Measurements from ENCODE around the gene RTL9. TPM values are rescaled to one million over a fixed set of nuclear protein-coding genes. Genes with fewer than 3 reads are reported as not detected.

The RTL9 gene
- total and polyA plus RNA-seq, 2 of the 13 experiments (the other 11 are each of a cell fraction or from before 2014, with no cell fraction given), result 0.01 to 0.02 TPM

GRCh38 chrX:110384490-110384889 lies 25.8 kb downstream of the RTL9 start (continued):
- TF ChIP-seq HNRNPLL (IDR thresholded peaks at IDR 0.05; ENCODE audit: low read depth, low read length, poor library complexity, severe bottlenecking), result no peak
- TF ChIP-seq ZNF7 (CRISPR knock-in tag; IDR thresholded peaks at IDR 0.05), result no peak
- TF ChIP-seq ZNF878 (CRISPR knock-in tag; IDR thresholded peaks at IDR 0.05), result no peak
- no peak for TF ChIP-seq ZNF572 (CRISPR knock-in tag; IDR thresholded peaks at IDR 0.05)
- no peak for TF ChIP-seq NFE2 (CRISPR knock-in tag; IDR thresholded peaks at IDR 0.05)
- TF ChIP-seq, protein P1, sequence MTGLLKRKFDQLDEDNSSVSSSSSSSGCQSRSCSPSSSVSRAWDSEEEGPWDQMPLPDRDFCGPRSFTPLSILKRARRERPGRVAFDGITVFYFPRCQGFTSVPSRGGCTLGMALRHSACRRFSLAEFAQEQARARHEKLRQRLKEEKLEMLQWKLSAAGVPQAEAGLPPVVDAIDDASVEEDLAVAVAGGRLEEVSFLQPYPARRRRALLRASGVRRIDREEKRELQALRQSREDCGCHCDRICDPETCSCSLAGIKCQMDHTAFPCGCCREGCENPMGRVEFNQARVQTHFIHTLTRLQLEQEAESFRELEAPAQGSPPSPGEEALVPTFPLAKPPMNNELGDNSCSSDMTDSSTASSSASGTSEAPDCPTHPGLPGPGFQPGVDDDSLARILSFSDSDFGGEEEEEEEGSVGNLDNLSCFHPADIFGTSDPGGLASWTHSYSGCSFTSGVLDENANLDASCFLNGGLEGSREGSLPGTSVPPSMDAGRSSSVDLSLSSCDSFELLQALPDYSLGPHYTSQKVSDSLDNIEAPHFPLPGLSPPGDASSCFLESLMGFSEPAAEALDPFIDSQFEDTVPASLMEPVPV (CRISPR knock-in tag; IDR thresholded peaks at IDR 0.05), result no peak

DNA sequence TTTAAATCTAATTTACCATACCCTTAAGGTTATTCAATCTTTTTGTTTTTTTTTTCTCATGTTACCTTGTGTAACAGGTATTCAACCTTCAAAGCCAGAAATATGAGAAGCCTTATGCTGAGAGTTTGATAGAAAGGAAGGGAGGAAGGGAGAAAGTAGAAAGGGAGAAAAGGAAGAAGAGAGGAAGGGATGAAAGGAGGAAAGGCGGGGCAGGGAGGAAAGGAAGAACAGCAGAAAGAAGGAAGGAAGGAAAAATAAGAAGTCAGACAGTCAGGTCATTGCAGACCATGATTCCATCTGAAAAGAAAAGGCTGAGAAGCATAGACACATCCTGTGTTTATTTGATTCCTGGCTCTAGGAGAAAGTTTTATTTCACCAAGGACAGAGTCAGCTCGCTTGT lies 30.9 kb downstream of the RTL9 start:
- Histone ChIP-seq H3K4me3 (replicated peaks in 1 of 3; ENCODE audit: insufficient read depth in 1 of 3, low read depth in 2 of 3, low read length in 3 of 3) (no peak overlapping the region), H3K36me3 (replicated peaks in 1 of 2; ENCODE audit: control insufficient read depth in 1 of 2, insufficient read depth in 2 of 2, low read length in 2 of 2) (no peaks in the 10 kb centered on the region), H3K27me3 (ENCODE audit: control insufficient read depth in 1 of 2, insufficient read depth in 2 of 2, low read length in 2 of 2) (no peaks in the 10 kb centered on the region), H3K27ac (ENCODE audit: extremely low read length, insufficient read depth, low read length) (no peak overlapping the region), H3K9me3 (ENCODE audit: low read length) (no peaks in the 10 kb centered on the region), H3K9ac (ENCODE audit: insufficient read depth, low read depth, low read length) (no peak overlapping the region), H4K20me1 (ENCODE audit: insufficient read depth, low read length) (no peaks in the 10 kb centered on the region), H2AFZ (ENCODE audit: low read length) (no peak overlapping the region), H3K79me2 (ENCODE audit: insufficient read depth, low read length) (no peaks in the 10 kb centered on the region), H3K4me2 (ENCODE audit: low read depth, low read length) (no peak overlapping the region), H3K4me1 (ENCODE audit: insufficient read depth, low read length) (no peaks in the 10 kb centered on the region)
- in situ Hi-C loops (cut with HindIII; ENCODE audit: extremely low pct_ligation_motif_present, low pct_unique_long_range_greater_than_20kb), result no loop called here
- ATAC-seq, result no peak
- BruUV-seq (replicated peaks), result no TSS peak
- ChIA-PET CTCF (ENCODE audit: low intra/inter-chr PET ratio, low total read pairs) (no interaction called here), POLR2A (no interaction called here)
- no peak for FAIRE-seq
- WGBS (ENCODE audit: low lambda C conversion rate), result 0% methylated on average over 2 of the region's 2 CpGs
- DNase-seq (ENCODE audit: low spot score), result no peak
- intact Hi-C loops (cut with micrococcal nuclease; ENCODE audit: unreplicated experiment), result no loop called here
- TF ChIP-seq ZNF556 (CRISPR knock-in tag; IDR thresholded peaks at IDR 0.05; ENCODE audit: borderline replicate concordance), result no peak
- TF ChIP-seq SCMH1 (CRISPR knock-in tag; IDR thresholded peaks at IDR 0.05; ENCODE audit: borderline replicate concordance), result no peak
- TF ChIP-seq ZNF496 (CRISPR knock-in tag; IDR thresholded peaks at IDR 0.05; ENCODE audit: insufficient replicate concordance), result no peak
- TF ChIP-seq, protein P2, sequence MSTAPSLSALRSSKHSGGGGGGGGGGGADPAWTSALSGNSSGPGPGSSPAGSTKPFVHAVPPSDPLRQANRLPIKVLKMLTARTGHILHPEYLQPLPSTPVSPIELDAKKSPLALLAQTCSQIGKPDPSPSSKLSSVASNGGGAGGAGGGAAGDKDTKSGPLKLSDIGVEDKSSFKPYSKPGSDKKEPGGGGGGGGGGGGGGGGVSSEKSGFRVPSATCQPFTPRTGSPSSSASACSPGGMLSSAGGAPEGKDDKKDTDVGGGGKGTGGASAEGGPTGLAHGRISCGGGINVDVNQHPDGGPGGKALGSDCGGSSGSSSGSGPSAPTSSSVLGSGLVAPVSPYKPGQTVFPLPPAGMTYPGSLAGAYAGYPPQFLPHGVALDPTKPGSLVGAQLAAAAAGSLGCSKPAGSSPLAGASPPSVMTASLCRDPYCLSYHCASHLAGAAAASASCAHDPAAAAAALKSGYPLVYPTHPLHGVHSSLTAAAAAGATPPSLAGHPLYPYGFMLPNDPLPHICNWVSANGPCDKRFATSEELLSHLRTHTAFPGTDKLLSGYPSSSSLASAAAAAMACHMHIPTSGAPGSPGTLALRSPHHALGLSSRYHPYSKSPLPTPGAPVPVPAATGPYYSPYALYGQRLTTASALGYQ (CRISPR knock-in tag; IDR thresholded peaks at IDR 0.05), result no peak
- TF ChIP-seq FIP1L1 (IDR thresholded peaks at IDR 0.05; ENCODE audit: borderline replicate concordance, insufficient read depth, low read depth, low read length), result no peak
- no peak for TF ChIP-seq ZNF510 (CRISPR knock-in tag; IDR thresholded peaks at IDR 0.05; ENCODE audit: low read depth)
- TF ChIP-seq POLR2G (IDR thresholded peaks at IDR 0.05; ENCODE audit: low read depth, low read length), result no peak
- TF ChIP-seq MED8 (CRISPR knock-in tag; IDR thresholded peaks at IDR 0.05; ENCODE audit: insufficient replicate concordance), result no peak
- no peak for TF ChIP-seq KMT2A (CRISPR knock-in tag; IDR thresholded peaks at IDR 0.05)
- no peak for TF ChIP-seq FOXK2 (IDR thresholded peaks at IDR 0.05)
- TF ChIP-seq, protein P3, sequence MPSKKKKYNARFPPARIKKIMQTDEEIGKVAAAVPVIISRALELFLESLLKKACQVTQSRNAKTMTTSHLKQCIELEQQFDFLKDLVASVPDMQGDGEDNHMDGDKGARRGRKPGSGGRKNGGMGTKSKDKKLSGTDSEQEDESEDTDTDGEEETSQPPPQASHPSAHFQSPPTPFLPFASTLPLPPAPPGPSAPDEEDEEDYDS (CRISPR knock-in tag; IDR thresholded peaks at IDR 0.05), result no peak
- no peak for TF ChIP-seq RBM39 (IDR thresholded peaks at IDR 0.05; ENCODE audit: low read depth, low read length, poor library complexity, severe bottlenecking)

Measured in HepG2 (cell line).